Endothelial cell of umbilical vein (primary cell): ENCODE results near the gene KAT6B. TPM values are rescaled to one million over a fixed set of nuclear protein-coding genes. Genes with fewer than 3 reads are reported as not detected.

ENCODE experiments used
- BruUV-seq: library from RNA; stranded (reverse); fragments of 400-500 nt; replicated peaks from 2 replicates; lab custom pipeline; 2021; lab: Mats Ljungman, UMichigan
- CTCF ChIA-PET: fragments of 300-600, 350-600 bp; sonication (Branson Sonifier 250); formaldehyde crosslinking; loops from one replicate; lab custom pipeline; 2021; ENCODE audit warnings: antibody characterized with exemption, inconsistent platforms; lab: Charles Lee
- POLR2A ChIA-PET: fragments of 300-600, 350-600 bp; sonication (Branson Sonifier 250); formaldehyde crosslinking; loops from one replicate; lab custom pipeline; 2021; ENCODE audit warnings: antibody characterized with exemption, inconsistent platforms; lab: Charles Lee
- DNase-seq: peaks from one replicate; pipeline ENCODE4 v3.0.0-alpha.2; 2011; ENCODE audit warnings: low read depth, low spot score
- FAIRE-seq: peaks from 2 replicates; lab custom pipeline; 2011; peaks lifted over from hg19 to GRCh38; lab: Jason Lieb, UNC
- H2AFZ ChIP-seq: 2 replicates; pipeline ENCODE4 v1.6.0; 2012; ENCODE audit warnings: low read depth, low read length, control low read depth, inconsistent platforms
- H3K27ac ChIP-seq: 2 replicates; pipeline ENCODE4 v1.5.1; 2011; ENCODE audit warnings: low read depth, mild to moderate bottlenecking, control low read depth, low read length, moderate library complexity; ENCODE audit not compliant: insufficient read depth
- H3K27me3 ChIP-seq, 2 experiments: 2 replicates each; pipeline versions ENCODE4 v1.6.0 to v1.6.1; 2011; ENCODE audit warnings: low read length in 2 of 2, mixed read lengths in 1 of 2; ENCODE audit not compliant: control insufficient read depth in 2 of 2, insufficient read depth in 2 of 2
- H3K36me3 ChIP-seq, 2 experiments: 2 replicates in 1 of 2; 3 replicates in 1 of 2; pipeline ENCODE4 v1.5.1; 2011; ENCODE audit warnings: low read length in 2 of 2, mild to moderate bottlenecking in 1 of 2, moderate library complexity in 1 of 2; ENCODE audit not compliant: control insufficient read depth in 2 of 2, insufficient read depth in 2 of 2; ENCODE audit errors: extremely low read depth in 1 of 2
- H3K4me1 ChIP-seq: 3 replicates; pipeline ENCODE4 v1.5.1; 2011; ENCODE audit warnings: mild to moderate bottlenecking, low read length; ENCODE audit not compliant: control insufficient read depth, insufficient read depth; ENCODE audit errors: extremely low read depth
- H3K4me2 ChIP-seq: 2 replicates; pipeline ENCODE4 v1.6.1; 2011; ENCODE audit warnings: low read length, control low read depth, mixed read lengths; ENCODE audit not compliant: insufficient read depth
- H3K4me3 ChIP-seq, 3 experiments: fragments of 200-600 bp in 1 of 3; sonication (generic), shearing (Covaris generic) in 1 of 3; replicated peaks in 1 of 3; 2 replicates each; pipeline ENCODE4 v1.5.1; 2011 to 2016; ENCODE audit warnings: control low read depth in 3 of 3, low read length in 3 of 3, mild to moderate bottlenecking in 2 of 3, inconsistent platforms in 1 of 3, low read depth in 1 of 3, moderate library complexity in 1 of 3; ENCODE audit not compliant: insufficient read depth in 1 of 3
- H3K79me2 ChIP-seq: 2 replicates; pipeline ENCODE4 v1.6.0; 2012; ENCODE audit warnings: low read length, inconsistent platforms; ENCODE audit not compliant: control insufficient read depth, insufficient read depth
- H3K9ac ChIP-seq: replicated peaks from 2 replicates; pipeline ENCODE3; 2011; ENCODE audit warnings: low read length, control low read depth; ENCODE audit not compliant: insufficient read depth; ENCODE audit errors: extremely low read depth
- H3K9me1 ChIP-seq: replicated peaks from 3 replicates; pipeline ENCODE4 v1.6.0; 2011; ENCODE audit warnings: mild to moderate bottlenecking, low read length; ENCODE audit not compliant: control insufficient read depth, insufficient read depth; ENCODE audit errors: extremely low read depth
- H3K9me3 ChIP-seq: replicated peaks from 2 replicates; pipeline ENCODE4 v1.5.1; 2012; ENCODE audit warnings: low read length, inconsistent platforms; ENCODE audit not compliant: control insufficient read depth, insufficient read depth
- H4K20me1 ChIP-seq: replicated peaks from 2 replicates; pipeline ENCODE3; 2011; ENCODE audit warnings: mild to moderate bottlenecking, low read length; ENCODE audit not compliant: control insufficient read depth, insufficient read depth; ENCODE audit errors: extremely low read depth
- EZH2 ChIP-seq: IDR thresholded peaks from 2 replicates; pipeline ENCODE4 v1.6.1; 2012; ENCODE audit warnings: borderline replicate concordance, low read depth, mild to moderate bottlenecking, moderate library complexity, low read length, inconsistent platforms; ENCODE audit not compliant: severe bottlenecking
- FOS ChIP-seq: IDR thresholded peaks from 2 replicates; pipeline ENCODE4 v1.6.1; 2011; ENCODE audit warnings: mild to moderate bottlenecking, low read length, moderate library complexity, borderline replicate concordance; ENCODE audit not compliant: insufficient read depth
- GATA2 ChIP-seq: IDR thresholded peaks from 2 replicates; pipeline ENCODE4 v1.7.0; 2011; ENCODE audit warnings: low read depth, mild to moderate bottlenecking, moderate library complexity, mixed read lengths, low read length; ENCODE audit not compliant: insufficient read length, insufficient read depth
- JUN ChIP-seq: IDR thresholded peaks from 2 replicates; pipeline ENCODE4 v1.6.1; 2011; ENCODE audit warnings: borderline replicate concordance, low read depth; ENCODE audit not compliant: insufficient read length, insufficient read depth
- MYC ChIP-seq: IDR thresholded peaks from one replicate; pipeline ENCODE4 v1.6.1; 2011; ENCODE audit warnings: mild to moderate bottlenecking, low read depth, low read length
- POLR2A ChIP-seq: IDR thresholded peaks from 2 replicates; pipeline ENCODE4 v1.6.1; 2012; ENCODE audit warnings: low read depth, mild to moderate bottlenecking, control low read depth, low read length
- POLR2AphosphoS5 ChIP-seq: IDR thresholded peaks from 2 replicates; pipeline ENCODE4 v1.6.1; 2012; ENCODE audit warnings: low read depth, mild to moderate bottlenecking, control low read depth, low read length, moderate library complexity; ENCODE audit not compliant: insufficient read depth
- dilution Hi-C: fragments of 300-500 bp; cut with MboI; formaldehyde crosslinking; loops from one replicate; pipeline ENCODE4 v1.15.0; 2019; ENCODE audit warnings: low sequenced_read_pairs; ENCODE audit not compliant: extremely low pct_ligation_motif_present
- intact Hi-C: fragments of 100-400 bp; cut with micrococcal nuclease; formaldehyde crosslinking; loops from one replicate; pipeline ENCODE4 v1.10.0; 2022
- polyA plus RNA-seq, 4 experiments: library from polyadenylated mRNA; depleted of rRNA in 3 of 4; stranded (reverse) in 3 of 4; unstranded in 1 of 4; fragments of >200 nt; gene quantifications; 2 replicates each; pipeline versions ENCODE4 v1.2.1 to v1.2.3, GENCODE V29; 2011 to 2012; ENCODE audit warnings: missing spikeins in 1 of 4
- total RNA-seq: library from RNA; stranded (reverse); gene quantifications from 2 replicates; pipeline ENCODE4 v1.2.3, GENCODE V29; 2021
- TF ChIP-seq, protein P1 (sequence below): IDR thresholded peaks from 2 replicates; pipeline ENCODE4 v1.6.1; 2011; ENCODE audit not compliant: insufficient read depth, insufficient read length
- TF ChIP-seq, protein P2 (sequence below), 2 donors: IDR thresholded peaks; 1 replicate in 1 of 2; 2 replicates in 1 of 2; pipeline ENCODE4 v1.5.1; 2011; ENCODE audit warnings: low read length in 2 of 2, mild to moderate bottlenecking in 2 of 2, moderate library complexity in 2 of 2, control low read depth in 1 of 2, inconsistent platforms in 1 of 2, low read depth in 1 of 2; ENCODE audit not compliant: insufficient read depth in 1 of 2; ENCODE audit errors: extremely low read depth in 1 of 2

The KAT6B gene
- total and polyA plus RNA-seq, 2 donors (not counting 3 experiments of a cell fraction or from before 2014, with no cell fraction given): 4.5 to 17.0 TPM

DNA sequence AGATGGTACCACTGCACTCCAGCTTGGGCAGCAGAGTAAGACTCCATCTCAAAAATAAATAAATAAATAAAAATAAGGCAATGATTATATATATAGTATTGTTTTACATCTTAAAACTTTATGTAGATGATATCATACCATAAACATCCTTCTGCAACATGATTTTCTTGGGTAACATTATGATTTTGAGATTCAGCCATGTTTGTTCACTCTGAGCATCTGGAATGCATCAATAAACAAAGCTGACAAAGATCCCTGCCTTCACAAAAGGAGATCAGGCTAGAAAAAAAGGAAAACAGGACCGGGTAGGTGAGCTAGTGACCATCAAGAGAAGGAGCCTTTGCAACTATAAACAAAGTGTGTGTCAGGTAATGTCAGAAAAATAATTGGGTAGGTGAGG is 31.9 kb upstream of the KAT6B start:
- no peak overlapping the region for H3K9ac ChIP-seq

More for the DNA sequence above, 31.9 kb upstream of the KAT6B start:
- Histone ChIP-seq H3K9me3 (no peaks in the 10 kb centered on the region), H3K4me3 (no peak overlapping the region), H3K9me1 (no peaks in the 10 kb centered on the region), H3K4me1 (no peaks in the 10 kb centered on the region), H3K4me2 (no peak overlapping the region), H3K36me3 (no peaks in the 10 kb centered on the region), H2AFZ (no peak overlapping the region), H3K27me3 (no peaks in the 10 kb centered on the region), H3K79me2 (no peaks in the 10 kb centered on the region), H4K20me1 (no peaks in the 10 kb centered on the region), H3K27ac (no peak overlapping the region)
- DNase-seq (no peak), FAIRE-seq (no peak)
- TF ChIP-seq FOS (no peak), POLR2A (no peak), JUN (no peak), EZH2 (no peak), GATA2 (no peak), MYC (no peak), POLR2AphosphoS5 (no peak)
- TF ChIP-seq, protein P1, sequence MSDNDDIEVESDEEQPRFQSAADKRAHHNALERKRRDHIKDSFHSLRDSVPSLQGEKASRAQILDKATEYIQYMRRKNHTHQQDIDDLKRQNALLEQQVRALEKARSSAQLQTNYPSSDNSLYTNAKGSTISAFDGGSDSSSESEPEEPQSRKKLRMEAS: no peak
- TF ChIP-seq, protein P2, sequence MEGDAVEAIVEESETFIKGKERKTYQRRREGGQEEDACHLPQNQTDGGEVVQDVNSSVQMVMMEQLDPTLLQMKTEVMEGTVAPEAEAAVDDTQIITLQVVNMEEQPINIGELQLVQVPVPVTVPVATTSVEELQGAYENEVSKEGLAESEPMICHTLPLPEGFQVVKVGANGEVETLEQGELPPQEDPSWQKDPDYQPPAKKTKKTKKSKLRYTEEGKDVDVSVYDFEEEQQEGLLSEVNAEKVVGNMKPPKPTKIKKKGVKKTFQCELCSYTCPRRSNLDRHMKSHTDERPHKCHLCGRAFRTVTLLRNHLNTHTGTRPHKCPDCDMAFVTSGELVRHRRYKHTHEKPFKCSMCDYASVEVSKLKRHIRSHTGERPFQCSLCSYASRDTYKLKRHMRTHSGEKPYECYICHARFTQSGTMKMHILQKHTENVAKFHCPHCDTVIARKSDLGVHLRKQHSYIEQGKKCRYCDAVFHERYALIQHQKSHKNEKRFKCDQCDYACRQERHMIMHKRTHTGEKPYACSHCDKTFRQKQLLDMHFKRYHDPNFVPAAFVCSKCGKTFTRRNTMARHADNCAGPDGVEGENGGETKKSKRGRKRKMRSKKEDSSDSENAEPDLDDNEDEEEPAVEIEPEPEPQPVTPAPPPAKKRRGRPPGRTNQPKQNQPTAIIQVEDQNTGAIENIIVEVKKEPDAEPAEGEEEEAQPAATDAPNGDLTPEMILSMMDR (IDR thresholded peaks at IDR 0.05; ENCODE audit: extremely low read depth in 1 of 2, insufficient read depth in 1 of 2, low read depth in 1 of 2, low read length in 2 of 2): no peak
- intact Hi-C loops: no loop called here
- dilution Hi-C loops: no loop called here
- ChIA-PET CTCF (no interaction called here), POLR2A (no interaction called here)
- BruUV-seq: no TSS peak
